LHCN-M2 (cell line): Measurements from ENCODE around the gene PPIB. TPM values are rescaled to one million over a fixed set of nuclear protein-coding genes. Genes with fewer than 3 reads are reported as not detected.
"Not testable (repeated sequence)": the region's sequence is repeated elsewhere in the genome, so short reads cannot be mapped to it uniquely, and the experiment has no call there.

Source experiments
- DNase-seq: peaks from one replicate; pipeline ENCODE4 v3.0.0-alpha.2; 2012; ENCODE audit warnings: low read depth
- total RNA-seq: library from RNA; depleted of rRNA; stranded (reverse); fragments of >200 nt; gene quantifications from 2 replicates; pipeline ENCODE4 v1.2.3, GENCODE V29; 2014

Gene PPIB
- total RNA-seq, 1 experiment from 2014 or later = 478 TPM

DNA sequence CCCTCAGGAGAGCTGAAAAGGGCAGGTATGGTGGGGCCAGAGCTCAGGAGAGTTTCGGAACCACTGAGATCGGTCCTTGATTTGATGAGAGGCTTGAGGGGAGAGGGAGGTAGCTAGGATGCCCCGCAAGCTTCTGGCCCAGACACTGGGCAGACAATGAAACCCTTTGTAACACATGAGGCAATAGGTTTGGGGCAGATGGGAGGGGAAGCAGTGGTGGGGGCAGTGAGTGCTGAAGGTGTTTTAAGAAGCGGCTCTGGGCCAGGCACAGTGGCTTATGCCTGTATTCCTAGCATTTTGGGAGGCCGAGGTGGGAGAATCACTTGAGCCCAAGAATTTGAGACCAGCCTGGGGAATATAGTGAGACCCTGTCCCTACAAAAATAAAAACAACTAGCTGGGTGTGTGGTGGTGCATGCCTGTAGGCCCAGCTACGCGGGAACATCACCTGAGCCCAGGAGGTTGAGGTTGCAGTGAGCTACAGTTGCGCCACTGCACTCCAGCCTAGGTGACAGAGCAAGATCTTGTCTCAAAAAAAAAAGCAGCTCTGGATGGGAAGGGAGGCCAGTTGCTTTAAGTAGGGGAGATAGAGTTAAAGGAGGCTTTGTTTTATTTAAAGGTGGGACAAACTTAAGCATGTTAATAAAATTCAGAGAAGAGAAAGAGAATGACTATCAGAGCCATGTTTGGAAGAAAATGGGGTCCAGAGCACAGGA lies 20.9 kb downstream of the PPIB start:
- DNase-seq = no peak

DNA sequence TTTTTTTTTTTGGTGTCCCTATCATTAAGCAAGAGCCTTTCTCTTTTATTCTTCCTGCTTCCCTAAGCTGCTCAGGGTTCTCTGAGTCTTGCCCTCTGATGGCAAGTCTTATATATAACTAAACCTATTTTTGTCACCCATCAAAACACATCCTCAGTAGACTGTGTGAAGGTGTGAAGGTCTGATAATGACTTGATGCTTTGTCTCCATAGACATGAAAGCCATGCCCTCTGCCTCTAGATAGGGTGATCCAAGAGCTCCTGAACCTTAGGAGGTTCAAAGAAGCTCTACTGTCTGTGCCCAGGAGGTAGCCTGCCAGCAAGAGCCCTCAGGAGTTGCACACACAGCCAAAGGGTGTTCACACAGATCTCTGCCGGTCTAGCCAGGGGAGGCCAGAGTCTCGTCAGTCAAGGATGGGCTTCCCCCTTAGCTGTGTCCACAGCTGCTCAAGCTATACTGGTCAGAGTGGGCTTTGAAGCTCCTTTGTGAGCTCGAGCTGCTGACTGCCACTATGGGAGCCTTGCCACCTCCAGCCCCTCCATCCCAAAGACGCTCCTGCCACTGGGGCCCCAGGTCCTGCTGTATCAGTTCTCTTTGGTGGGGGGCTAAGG lies 24.4 kb downstream of the PPIB start:
- DNase-seq = no peak

DNA sequence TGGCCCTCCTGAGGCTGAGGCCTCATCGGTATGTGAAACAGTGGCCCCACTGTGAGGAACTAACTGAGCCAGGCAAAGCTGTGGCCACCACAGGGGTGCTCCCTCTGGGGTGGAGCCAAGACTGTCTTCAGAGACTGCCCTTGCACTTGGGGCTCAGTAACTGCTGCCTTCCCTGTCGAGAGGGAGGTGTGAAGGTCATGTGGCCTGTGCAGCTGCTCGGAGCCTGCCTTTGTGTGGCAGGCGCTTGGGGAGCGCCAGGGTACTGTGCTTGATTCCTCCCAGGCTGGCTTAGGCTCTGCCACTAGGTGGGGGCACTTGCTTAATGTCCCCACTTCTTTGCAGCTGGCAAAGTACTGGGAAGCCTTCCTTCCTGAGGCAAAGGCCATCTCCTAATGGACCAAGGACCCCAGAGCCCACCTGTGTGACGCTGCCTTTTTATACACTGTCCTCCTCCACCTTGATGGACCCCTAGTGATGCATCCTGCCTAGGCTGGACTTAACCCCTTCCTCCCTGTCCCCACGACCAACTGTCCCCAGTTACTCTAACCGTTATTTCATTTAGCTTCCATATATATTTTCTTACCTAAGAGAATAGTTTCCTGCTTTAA lies 25.5 kb downstream of the PPIB start:
- DNase-seq = peak; percentile 30

DNA sequence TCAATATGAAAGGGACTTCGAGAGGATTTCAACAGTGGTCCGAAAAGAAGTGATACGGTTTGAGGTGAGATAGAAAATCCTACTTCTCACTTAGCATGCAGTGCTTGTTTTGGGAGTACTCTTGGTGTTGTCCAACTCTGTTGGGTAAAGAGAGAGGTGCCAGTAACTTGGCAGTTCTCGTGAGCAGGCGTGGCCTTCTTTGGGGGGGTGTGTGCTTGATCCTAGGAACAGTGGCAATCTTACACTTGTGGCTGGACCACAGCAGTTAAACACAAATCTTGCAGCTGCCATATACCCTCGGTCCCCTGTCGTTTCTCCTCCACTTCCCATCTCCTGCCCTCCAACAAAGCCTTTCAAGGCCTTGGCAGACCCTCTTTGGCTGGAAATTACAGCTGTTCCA lies 26.5 kb downstream of the PPIB start:
- DNase-seq = no peak

DNA sequence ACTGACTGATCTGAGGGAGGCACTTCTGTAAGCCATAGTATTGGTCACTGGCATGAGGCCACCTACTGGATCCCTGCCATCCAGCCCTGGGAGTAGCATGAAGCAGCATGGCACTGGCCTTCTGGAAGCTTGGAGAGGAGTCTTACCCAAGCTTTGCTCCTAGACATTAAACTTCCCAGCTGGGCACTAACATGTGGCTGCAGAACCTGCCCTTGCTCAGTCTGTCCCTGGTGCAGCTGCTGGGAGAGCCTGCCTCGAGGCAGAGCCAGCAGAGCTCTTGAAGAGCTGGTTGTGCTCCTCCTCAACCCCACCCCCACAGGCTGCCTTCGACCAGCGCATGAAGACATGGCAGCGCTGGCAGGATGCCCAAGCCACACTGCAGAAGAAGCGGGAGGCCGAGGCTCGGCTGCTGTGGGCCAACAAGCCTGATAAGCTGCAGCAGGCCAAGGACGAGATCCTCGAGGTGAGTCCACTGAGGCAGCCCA lies 28.4 kb downstream of the PPIB start:
- DNase-seq = no peak

DNA sequence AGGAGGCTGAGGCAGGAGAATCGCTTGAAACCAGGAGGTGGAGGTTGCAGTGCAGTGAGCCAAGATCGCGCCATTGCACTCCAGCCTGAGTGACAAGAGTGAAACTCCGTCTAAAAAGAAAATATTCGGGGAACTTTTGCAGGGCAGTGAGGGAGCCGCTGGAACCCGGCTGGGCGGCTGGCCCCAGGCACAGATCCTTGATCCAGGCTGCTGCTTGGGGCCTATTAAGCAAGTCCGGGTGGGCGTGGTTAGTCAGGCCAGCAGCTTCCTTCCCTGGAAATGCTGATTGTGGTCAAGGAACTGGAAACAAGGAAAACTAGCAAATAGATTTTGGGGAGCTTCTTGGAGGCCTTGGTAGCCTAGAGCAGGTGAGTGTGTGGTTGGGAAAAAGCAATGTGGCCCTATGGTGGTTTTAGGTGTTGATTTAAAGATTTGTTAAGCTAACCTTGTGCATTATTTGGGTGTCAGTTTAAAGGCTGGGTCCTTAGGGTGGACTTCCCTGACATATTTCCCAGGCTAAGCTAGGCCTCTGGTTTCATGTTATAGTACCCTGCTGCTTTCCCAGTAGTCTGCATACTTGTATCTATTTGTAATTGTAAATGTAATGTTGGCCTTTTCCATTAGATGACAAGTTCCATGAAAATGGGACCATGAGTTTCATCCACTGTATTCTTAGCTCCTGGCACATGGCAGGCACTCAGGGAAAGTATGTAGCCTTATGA lies 29.0 kb downstream of the PPIB start:
- DNase-seq = no peak

DNA sequence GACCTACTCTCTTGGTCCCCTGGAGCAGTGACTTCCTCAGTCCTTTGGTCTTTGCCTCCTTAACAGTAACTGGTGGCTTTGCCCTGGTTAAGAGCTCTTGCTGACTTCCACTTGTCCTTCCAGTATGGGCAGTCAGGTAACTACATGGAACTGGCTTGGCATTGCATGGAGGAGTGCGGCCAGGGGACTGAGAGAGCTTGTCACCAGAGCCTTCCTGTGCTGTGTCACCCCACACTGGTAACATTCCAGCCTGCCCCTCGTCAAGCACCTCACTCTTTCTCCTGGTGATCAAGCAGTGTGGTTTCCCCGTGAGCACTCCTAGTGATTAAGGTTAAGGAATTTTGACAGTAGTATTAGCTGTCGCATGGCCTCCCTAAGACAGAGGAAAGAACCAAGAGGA lies 30.6 kb downstream of the PPIB start:
- no peak for DNase-seq

DNA sequence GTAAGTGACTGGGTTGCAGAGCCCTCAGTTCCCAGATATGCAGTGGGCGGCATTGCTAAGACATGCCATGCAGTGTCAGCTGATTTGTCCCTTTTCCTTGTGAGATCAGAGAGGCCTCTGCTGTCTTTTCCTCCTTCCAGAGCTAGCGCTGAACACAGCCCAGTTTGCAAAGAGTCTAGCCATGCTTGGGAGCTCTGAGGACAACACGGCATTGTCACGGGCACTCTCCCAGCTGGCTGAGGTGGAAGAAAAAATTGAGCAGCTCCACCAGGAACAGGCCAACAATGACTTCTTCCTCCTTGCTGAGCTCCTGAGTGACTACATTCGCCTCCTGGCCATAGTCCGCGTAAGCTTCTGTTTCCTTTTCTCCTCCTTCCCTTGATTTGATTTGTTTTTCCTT lies 31.3 kb downstream of the PPIB start:
- DNase-seq = no peak

DNA sequence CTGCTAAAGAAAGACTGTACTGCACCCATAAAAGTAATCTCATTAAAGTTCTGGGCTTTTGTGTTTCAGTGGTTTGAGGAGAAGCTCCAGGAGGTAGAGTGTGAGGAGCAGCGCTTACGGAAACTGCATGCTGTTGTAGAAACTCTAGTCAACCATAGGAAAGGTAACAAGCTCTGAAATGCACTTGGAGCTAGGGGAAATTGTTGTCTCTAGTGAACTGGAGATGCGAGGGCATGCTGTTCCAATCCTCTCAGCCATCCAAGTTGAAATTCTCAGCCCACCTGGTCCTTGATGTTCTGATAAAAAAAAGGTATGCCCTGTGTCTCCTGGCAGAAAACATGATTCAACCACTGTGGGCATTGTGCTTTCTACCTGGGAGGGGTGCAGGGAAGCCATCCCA lies 32.7 kb downstream of the PPIB start:
- no peak for DNase-seq

DNA sequence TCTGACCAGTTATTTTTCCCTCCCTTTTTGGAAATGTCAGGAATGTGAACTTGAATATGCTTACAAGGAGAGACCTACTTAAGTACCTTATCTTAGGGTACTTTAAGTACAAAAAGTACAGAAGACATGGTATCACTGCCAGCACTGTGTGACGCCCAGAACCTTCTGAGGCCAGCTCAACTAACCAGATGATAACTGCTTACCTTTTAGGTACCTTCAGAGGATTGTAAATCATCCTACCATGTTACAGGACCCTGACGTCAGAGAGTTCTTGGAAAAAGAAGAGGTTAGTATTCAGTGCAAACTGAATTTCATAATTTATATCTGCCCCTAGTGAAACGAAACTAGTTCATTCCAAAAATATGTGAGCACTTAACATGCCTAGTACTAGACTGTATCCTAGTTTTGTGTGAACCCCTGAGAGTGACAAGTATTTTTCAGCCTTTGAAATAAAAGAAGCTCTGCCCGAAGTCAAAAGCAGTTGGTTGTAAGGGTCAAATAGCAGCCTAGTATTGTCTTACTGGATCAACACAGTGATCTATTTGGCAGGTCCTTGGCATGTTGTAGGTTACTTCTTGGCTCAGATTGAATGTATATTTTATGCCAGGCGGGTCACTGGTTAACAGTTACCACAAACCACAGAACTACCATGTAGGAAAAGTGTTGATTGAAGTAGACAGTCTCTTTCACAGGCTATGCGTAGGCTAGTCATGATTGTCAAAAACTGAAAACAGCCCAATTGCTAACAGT lies 35.1 kb downstream of the PPIB start:
- no peak for DNase-seq

DNA sequence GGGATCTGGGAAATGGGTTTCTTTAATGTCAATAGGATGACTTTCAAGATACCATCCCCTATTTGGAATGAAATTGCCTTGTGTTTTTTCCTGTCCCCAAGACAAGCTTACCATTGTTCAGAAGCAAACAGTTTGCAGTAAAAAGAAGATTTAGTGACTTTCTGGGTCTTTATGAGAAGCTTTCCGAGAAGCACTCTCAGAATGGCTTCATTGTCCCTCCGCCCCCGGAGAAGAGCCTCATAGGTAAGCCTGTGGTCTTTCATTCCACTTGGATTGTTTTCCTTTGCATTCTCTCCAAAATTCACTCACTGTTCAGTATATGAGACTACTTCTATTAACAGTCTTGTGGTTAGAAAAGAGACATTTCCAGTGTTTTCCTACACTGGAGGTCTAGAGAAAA lies 36.8 kb downstream of the PPIB start:
- no peak for DNase-seq

DNA sequence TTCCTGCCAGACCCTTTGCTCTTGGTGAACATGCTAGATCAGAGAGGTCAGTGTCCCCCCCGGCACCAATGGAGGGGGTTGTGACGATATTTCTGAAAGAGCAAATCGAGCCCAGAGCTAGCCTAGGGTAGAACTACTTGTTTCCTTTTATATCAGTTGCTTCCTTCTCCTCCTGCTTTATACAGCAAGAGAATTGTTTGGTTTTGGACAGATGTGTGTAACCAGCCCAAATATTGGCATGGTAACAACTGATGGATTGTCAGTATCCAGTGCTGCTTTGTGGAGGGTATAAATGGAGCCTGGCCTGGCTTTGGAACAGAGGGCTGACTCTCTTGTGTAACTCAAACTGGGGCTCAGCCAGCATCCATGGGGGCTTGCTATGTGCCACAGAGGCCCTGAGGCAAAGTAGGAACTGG lies 39.9 kb downstream of the PPIB start:
- no peak for DNase-seq

DNA sequence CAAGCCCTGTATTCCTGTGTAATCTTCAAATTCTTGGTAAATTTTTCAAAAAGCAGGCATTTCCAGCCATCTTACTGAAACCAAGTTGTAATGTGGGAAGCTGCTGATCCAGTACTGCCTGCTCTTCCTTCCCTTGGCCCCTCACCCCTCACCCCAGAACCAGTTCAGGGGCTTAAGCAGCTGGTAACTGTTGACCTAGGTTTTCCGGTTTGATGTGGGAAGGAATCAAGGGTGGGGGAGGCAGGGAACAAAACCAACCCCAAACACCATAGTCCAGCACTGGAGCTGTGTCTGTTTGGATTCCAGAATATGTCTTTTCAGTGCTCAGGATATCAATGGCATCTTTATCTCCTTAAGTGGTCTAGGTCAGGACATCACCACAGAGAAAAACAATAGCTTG lies 40.4 kb downstream of the PPIB start:
- no peak for DNase-seq

DNA sequence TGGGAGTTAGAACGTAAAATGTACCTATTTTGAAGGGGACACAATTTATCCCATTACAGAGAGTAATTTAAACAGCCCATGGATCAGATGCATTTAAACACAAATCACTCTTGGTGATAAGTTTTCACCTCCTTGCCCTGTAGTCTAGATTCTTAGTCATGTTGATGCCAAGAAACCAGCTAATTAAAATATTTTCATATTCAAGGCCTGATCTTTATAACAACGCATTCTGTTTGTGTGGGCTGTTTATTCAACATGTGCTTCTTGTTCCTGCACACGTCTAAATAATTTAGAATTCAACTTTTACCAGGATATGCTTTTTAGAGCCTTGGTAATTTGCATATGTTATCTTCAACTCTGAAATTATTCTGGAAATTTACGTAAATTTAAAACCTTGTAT lies 41.2 kb downstream of the PPIB start:
- no peak for DNase-seq

DNA sequence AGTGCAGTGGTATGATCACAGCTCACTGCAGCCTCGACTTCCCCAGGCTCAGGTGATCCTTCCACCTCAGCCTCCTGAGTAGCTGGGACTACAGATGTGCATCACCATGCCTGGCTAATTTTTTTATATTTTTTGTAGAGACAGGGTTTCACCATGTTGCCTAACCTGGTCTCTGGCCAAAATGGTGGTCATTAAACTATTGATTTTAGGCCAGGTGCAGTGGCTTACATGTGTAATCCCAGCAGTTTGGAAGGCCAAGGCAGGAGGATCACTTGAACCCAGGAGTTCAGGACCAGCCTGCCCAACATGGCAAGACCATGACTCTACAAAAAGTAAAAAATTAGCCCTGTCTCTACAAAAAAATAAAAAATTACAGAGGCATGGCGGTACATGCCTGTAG lies 42.5 kb downstream of the PPIB start:
- DNase-seq = not testable (repeated sequence)

DNA sequence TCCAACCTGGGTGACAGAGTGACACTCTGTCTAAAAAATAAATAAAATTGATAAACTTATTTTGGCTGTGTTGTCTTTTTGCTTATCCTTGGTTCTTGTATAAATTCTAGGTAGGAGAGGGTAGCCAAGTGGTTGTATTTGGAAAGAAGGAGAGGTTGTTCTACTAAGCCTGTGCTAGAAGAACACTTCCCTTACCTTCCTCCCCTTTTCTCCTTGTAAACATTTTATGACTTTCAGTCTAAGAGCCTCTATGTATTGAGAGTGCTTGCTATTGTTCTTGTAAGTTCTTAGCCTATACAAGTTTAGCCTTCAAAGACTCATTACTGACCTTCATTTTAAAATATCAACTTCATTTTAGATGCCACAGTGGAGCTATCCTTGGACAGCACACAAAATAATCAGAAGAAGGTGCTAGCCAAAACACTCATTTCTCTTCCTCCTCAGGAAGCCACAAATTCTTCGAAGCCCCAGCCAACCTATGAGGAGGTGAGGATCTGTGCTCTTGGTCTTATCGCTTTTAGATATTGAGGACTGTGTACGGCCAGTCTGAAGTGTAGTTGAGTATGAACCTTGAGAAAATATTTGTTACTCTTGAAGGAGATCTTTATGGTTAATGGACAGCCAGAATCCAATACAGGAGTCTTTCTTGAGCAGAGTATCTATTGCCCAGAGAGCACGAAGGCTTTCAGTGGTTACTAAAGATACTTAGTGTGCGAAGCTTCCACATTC lies 44.9 kb downstream of the PPIB start:
- no peak for DNase-seq

DNA sequence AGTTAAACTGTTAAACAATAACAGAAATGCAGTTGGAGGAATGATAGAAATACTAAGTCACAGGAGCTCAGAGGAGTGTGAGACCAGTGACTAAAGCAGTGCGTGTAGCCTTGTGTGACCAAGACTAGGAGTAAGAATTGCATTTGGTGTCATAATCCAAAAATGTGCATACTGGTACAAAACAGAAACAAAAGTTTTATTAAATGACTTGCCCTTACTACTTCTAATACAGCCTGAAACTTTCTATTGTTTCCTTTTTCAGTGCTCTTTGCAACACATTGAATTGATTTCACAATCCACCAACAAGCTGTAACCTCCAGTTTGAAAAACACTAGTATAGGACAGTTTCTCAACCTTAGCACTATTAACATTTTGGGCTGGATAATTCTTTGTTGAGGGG lies 49.9 kb downstream of the PPIB start:
- DNase-seq = no peak

DNA sequence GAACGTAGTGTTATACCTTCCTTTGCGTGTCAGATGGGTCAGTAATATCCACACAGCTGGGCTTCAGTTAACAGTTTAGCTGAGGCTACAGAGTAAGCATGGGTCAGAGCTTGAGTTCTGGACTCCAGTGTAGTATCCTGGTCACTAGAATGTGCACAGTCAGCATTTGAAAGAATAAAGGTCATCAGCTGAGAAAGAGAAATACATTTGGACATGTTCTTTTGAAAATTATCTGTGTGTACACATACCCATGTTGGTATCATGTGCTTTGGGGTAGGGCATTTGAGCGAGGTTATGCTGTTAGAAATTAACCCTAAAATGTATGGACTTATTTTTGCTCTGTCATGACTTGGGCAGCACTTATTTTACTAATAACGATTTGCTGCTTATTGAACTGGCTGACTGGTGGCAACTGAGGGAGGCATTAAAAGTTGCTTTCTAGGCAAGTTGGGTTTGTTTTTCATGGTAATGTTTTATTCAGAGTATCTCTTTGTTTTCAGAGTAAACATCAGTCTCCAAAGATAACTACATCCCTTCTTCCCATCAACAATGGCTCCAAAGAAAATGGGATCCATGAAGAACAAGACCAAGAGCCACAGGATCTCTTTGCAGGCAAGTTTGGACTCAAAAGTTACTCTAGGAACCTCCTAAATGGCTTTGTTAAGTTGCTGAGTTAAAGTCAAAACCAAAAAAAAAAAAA lies 50.6 kb downstream of the PPIB start:
- DNase-seq = no peak

DNA sequence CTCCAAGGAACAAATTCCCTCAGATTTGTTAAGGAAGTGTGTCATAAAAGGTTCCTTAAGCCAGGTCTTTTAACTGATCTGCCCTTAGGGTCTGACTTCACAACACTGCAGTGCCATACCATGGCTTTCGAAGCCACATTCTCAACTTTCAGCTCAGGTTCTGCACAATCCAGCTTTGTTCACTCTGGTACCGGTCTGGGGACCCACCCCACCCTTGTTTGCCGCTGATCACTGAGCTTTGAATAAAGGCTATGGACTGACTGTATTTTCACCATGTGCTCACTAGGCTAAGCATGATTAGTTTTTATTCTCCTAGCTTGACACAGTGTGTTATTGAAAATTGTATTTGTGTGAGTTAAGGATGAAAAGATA lies 51.2 kb downstream of the PPIB start:
- DNase-seq = no peak

DNA sequence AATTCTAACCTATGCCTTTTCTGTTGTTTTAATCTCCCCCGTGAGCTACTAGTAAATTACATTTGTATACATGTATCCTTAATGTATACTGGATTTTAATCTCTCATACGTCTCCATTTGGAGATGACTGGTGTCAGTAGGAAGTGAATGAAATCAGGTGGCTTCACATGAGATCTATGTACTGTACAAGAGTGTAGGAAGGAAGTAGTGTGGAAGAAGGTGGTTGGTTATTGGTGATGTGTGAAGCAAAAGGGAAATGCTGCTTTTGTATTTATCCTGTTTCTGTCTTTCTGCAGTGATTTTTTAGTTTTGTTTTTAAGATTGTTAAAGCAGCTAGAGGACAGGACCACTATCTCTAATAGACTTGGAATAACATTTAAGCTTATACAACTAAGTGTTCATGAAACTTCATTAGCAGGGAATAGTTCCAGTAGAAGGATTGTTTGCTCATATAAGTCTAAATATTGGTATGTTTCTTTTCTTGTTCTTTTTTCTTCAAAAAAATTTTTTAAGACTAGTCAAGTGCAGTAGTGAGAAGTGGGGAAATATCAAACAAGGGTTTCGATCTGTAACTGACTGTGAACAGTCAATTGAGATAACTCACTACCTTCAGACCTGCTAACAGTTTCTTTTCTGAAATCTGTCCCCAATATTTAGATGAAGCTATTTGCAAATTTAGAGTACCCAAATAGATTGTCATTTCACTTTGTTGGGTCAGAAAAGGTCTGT lies 51.7 kb downstream of the PPIB start:
- DNase-seq = no peak
